HG03558 (cell line): ENCODE measurements around the gene MLLT1.

Experiments
- ATAC-seq: cut with Tn5 transposase; IDR thresholded peaks from one replicate; pipeline ENCODE4 v1.9.1; 2021; ENCODE audit warnings: moderate number of reproducible peaks; ENCODE audit not compliant: unreplicated experiment; ENCODE audit errors: extremely low read depth

Gene MLLT1

GRCh38 chr19:6276447-6276846 is 3.3 kb downstream of the MLLT1 start:
- ATAC-seq = no peak

- no peak for ATAC-seq
Observed at GRCh38 chr19:6275170-6275744, 4.5 kb downstream of the MLLT1 start.

- no peak for ATAC-seq
Observed at GRCh38 chr19:6274756-6275155, 5.0 kb downstream of the MLLT1 start.

DNA sequence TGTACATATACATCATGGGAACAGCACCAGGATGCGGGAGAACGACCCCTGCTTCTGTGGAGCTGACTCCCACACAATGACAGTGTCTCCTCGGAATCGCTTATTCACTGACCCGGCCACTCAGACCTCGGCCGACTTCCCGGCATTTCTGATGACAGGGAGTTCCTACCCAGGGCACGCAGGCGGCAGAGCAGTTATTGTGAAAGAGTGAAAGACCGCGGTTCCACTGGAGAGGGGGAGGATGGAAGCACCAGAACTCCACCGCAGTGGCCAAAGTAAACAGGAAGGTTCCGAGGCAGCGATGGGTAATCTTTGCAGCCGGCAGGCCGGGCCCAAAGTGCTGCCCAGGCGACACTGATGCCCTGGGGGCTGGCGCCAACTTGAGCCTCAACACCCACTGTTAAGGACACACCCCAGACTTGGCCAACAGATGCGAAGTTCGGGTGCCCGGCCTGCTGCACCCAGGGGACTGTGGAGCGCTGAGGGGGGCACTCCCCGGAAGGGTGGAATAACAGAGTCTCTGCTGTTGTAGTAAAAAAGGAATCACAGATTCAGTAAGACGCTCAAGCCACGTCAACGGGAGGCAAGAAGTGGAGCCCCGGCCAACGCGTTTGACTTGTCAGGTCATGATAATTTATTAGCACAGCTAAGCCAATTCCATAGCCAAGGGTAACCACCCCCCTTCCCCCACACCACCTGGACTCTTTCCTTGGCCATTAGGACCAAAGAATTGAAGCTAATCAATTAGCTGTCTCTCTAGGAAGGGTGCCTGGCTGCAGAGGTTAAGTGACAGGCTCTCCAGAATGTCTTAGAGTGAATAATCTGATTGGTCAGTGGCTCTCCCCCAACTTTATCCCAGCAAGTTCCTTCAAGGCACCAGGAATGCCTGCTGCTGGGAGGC is 5.8 kb downstream of the MLLT1 start:
- ATAC-seq = no peak

DNA sequence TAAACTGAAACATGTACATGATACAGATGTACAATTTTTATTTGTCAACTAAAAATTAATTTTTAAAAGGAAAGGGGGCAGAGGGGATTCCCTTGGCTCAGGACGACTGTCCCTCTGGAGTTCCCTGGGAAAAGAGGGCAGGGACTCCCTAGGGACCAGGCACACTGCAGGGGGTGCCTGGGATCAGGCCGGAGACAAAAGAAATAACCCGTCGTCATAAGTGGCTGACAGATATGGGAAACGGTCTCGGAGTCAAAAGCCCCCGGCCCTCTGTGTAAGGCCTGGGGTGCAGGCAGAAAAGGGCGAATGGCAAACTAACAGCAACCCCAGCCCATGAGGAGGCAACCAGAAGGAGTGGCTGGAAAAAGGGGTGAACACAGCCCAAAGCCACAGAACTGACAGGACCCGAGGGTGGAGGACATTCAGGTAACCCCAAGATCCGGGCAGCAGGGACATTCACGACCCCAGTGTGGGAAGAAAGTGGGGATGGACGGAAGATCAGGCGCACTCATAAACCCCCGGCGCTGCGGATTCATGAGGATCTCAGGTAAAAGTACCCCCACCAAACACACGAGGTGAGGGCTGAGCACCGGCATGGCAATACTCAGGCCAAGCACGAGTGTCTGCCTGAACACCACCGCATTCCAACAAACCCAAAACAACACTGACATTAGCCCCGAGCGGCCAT is 6.7 kb downstream of the MLLT1 start:
- no peak for ATAC-seq

GRCh38 chr19:6272411-6272791 is 7.4 kb downstream of the MLLT1 start:
- no peak for ATAC-seq

DNA sequence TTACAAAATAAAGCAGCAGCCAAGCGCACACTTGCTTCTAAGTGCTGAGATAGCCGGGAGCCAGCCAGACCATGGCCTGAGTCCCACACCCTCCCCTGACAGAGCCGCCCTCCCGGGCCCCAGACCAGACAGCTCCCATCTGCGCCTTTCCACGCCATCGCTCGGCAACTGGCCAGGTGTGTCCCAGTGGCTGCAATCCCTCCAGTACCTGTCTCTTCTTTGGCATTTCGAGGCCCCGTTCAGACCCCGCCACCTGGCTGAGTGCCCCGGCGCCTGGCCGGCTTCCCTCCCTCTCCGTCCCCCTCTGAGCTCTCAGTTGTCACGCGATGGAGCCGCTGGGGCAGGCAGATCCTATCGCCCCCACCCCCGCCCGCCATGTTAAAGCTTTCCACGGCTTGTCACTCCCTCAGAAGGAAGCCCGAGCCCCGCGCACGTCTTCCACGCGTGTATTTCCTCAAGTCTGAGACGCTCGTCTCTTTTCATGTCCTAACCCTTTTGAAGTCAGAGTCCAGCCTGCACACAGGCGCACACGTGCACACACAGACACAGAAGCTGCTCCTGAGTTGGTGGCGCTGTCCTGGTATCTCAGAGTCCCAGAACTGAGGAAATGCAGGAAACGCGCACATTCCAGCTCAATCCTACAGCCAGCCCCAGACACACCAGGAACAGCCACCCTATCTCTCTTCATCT is 7.9 kb downstream of the MLLT1 start:
- ATAC-seq = no peak

DNA sequence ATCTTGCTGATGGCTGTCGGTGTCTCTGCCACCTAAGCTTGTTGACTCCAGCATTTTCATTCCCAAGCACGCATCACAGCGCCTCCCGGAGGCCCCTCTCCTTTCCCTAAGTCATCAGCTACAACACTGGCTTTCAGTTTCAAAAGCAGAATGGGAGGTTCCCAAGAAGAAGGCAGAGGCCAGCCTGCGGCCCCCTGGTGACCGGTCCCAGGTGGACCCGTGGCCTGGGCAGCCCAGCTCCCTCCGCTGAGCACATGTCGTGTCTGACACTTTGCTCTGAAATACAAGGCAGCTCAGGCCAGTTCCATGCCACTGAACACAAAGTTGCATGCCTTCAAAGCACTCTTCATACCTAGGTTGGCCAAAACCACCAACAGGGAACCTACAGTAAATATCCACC is 8.5 kb downstream of the MLLT1 start:
- ATAC-seq = no peak

- ATAC-seq = no peak
Observed at GRCh38 chr19:6270822-6271221, 9.0 kb downstream of the MLLT1 start.

GRCh38 chr19:6270076-6270745 is 9.6 kb downstream of the MLLT1 start:
- ATAC-seq = no peak

DNA sequence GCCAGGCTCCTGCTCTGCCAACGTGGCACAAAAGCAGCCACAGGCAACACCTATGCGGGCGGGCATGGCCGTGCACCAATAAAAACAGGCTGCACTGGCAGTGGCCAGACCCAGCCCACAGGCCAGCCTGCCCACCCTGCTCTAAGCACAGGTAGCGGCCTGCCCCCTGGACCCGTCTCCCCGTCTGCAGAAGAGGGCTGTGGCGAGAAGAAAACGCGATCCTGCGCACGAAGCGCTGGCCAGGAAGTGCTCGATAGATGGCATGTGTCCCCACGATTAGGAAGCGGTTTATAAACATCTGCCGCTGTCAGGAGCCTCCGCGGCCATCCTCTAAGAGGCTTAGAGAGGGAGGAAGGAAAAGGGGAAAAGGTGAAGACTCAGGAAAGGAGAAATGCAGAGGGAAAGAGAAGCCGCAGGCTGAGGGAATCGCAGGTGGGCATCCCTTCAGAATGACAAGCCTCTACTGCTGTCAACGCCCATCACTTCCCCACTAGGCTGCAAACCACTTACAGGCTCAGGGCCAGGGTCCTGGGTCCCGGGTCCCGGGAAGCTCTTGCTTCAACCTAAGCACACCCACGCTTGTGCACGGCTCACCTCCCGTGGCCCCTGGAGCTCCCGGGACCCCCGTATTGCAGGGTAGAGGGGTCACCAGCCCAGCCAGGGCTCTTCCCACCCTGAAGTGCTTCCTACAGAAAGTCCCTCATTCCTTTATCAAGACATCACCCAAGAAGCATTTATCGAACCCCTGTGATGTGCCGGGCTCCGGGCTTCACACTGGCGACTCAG is 10.5 kb downstream of the MLLT1 start:
- no peak for ATAC-seq

DNA sequence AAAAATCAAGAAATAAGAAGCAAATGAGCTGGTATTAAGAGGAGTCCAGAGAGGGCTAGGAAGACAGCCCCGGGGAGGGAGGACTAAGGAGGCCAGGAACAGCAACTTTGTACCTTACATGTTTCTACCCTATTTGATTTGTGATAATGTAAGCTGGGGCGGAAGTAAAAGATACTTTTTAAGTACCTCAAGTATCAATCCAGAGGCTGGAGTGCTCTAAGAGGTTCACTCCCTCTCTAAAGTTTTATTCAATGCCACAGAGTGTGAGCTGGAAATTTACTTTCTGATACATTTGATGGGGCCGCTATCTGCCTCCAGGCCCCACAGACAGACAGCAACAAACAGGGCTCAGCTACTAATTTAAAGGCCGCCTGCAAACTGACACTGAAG is 11.4 kb downstream of the MLLT1 start:
- ATAC-seq = no peak

DNA sequence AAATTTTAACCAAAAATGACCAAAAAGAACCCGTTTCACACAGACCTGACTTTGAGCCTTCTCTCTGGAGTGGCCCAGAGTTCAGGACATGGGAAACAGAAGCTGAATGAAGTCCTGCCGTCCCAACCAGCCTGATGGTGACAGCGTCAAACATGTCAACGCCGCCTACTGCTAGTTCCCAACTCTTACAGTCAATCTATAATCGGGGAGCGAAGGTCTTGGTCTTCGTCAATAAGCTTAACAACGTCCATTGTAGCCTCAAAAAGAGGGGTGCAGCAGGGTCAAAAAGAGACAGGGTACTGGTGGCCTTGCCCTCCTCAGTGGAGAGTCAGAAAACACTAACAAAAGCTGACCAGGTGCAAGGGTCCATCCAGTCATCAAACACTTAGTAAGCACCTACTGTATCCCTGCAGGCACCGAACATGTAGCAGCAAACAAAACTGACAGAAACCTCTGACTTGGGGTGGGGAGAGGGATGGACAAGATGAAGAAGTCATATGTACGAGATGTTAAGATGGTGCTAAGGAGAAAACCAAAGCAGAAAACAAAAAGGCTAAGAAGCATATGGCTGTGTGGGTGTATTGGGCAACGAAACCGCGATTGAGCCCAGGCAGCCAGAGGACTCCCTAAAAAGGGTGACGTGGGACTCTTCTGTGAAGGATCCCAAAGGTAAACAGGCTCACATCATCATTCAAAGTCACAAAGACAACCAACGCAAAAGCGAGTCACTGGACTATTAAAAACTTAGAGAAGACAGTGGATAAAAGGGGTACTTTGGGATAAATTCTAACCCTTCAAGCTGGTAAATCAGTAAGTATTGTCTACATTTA is 12.0 kb downstream of the MLLT1 start:
- no peak for ATAC-seq

- ATAC-seq = no peak
Observed at GRCh38 chr19:6264803-6265202, 15.0 kb downstream of the MLLT1 start.

- ATAC-seq = no peak
Observed at GRCh38 chr19:6263735-6264444, 15.9 kb downstream of the MLLT1 start.

GRCh38 chr19:6263306-6263705 is 16.5 kb downstream of the MLLT1 start:
- ATAC-seq = no peak

GRCh38 chr19:6262519-6262918 is 17.3 kb downstream of the MLLT1 start:
- ATAC-seq = no peak

GRCh38 chr19:6261883-6262282 is 17.9 kb downstream of the MLLT1 start:
- no peak for ATAC-seq
